Natural killer cell (primary cell): ENCODE measurements around the gene PLCXD1. TPM values are rescaled to one million over a fixed set of nuclear protein-coding genes. Genes with fewer than 3 reads are reported as not detected.

Source experiments
- ATAC-seq, 3 donors: fragments of 150-1000 bp in 2 of 3; fragments of 200-7000 bp in 1 of 3; cut with Tn5 transposase; 1 replicate in 1 of 3; 2 replicates in 2 of 3; pipeline ENCODE4 v1.10.0; 2021; ENCODE audit warnings: mild to moderate bottlenecking in 2 of 3, moderate library complexity in 2 of 3
- DNase-seq, 2 donors: peaks; one replicate each; pipeline versions ENCODE4 v3.0.0 to v3.0.0-alpha.2; 2013 to 2021; ENCODE audit warnings: mixed read lengths in 1 of 2
- H3K27ac ChIP-seq: one replicate; pipeline ENCODE4 v1.5.1; 2013; ENCODE audit warnings: mild to moderate bottlenecking, low read length
- H3K27me3 ChIP-seq: one replicate; pipeline ENCODE4 v1.6.1; 2013; ENCODE audit warnings: low read length; ENCODE audit not compliant: control insufficient read depth, insufficient read depth
- H3K36me3 ChIP-seq: one replicate; pipeline ENCODE4 v1.6.1; 2013; ENCODE audit warnings: low read length; ENCODE audit not compliant: control insufficient read depth, insufficient read depth
- H3K4me1 ChIP-seq: one replicate; pipeline ENCODE4 v1.6.1; 2013; ENCODE audit warnings: low read length; ENCODE audit not compliant: control insufficient read depth, insufficient read depth
- H3K4me3 ChIP-seq: one replicate; pipeline ENCODE4 v1.5.1; 2013; ENCODE audit warnings: low read length
- H3K9me3 ChIP-seq: one replicate; pipeline ENCODE4 v1.6.1; 2013; ENCODE audit warnings: low read length; ENCODE audit not compliant: control insufficient read depth, insufficient read depth
- H3K27ac Mint-ChIP-seq, 2 donors: one replicate each; pipeline ENCODE4 v1.8.0; 2022; ENCODE audit warnings: mild to moderate bottlenecking in 2 of 2, mixed read lengths in 2 of 2, moderate library complexity in 1 of 2
- H3K27me3 Mint-ChIP-seq, 2 donors: one replicate each; pipeline ENCODE4 v1.8.0; 2022; ENCODE audit warnings: low read depth in 2 of 2, mixed read lengths in 2 of 2
- H3K36me3 Mint-ChIP-seq: one replicate; pipeline ENCODE4 v1.8.0; 2022; ENCODE audit warnings: mixed read lengths
- H3K4me1 Mint-ChIP-seq, 2 donors: one replicate each; pipeline ENCODE4 v1.8.0; 2022; ENCODE audit warnings: mixed read lengths in 2 of 2
- H3K4me3 Mint-ChIP-seq: one replicate; pipeline ENCODE4 v1.8.0; 2022; ENCODE audit warnings: mild to moderate bottlenecking, moderate library complexity, mixed read lengths
- H3K9me3 Mint-ChIP-seq, 2 donors: one replicate each; pipeline ENCODE4 v1.8.0; 2022; ENCODE audit warnings: mixed read lengths in 2 of 2
- WGBS: methylation state at CpG from one replicate; pipeline ENCODE4 v1.1.7; 2013; ENCODE audit warnings: missing lambda C conversion rate; ENCODE audit not compliant: insufficient coverage; 5-methylcytosine and 5-hydroxymethylcytosine counted together
- intact Hi-C: fragments of 100-400 bp; cut with micrococcal nuclease; formaldehyde crosslinking; loops from one replicate; pipeline ENCODE4 v1.14.2; 2022
- total RNA-seq, 4 donors: library from RNA; stranded (reverse); fragments of 120-200 nt in 1 of 4; gene quantifications; one replicate each; pipeline versions ENCODE4 v1.2.3 to v1.2.4, GENCODE V29; 2013 to 2022
- TF ChIP-seq, protein P1 (sequence below): fragments of 200-600 bp; IDR thresholded peaks from one replicate; pipeline ENCODE4 v1.8.0; 2022; ENCODE audit warnings: antibody characterized with exemption

PLCXD1 gene
- total RNA-seq, 3 donors from 2014 or later (not counting 1 experiment from before 2014, with no cell fraction given): 16.3 to 20.9 (median 16.6) TPM

DNA sequence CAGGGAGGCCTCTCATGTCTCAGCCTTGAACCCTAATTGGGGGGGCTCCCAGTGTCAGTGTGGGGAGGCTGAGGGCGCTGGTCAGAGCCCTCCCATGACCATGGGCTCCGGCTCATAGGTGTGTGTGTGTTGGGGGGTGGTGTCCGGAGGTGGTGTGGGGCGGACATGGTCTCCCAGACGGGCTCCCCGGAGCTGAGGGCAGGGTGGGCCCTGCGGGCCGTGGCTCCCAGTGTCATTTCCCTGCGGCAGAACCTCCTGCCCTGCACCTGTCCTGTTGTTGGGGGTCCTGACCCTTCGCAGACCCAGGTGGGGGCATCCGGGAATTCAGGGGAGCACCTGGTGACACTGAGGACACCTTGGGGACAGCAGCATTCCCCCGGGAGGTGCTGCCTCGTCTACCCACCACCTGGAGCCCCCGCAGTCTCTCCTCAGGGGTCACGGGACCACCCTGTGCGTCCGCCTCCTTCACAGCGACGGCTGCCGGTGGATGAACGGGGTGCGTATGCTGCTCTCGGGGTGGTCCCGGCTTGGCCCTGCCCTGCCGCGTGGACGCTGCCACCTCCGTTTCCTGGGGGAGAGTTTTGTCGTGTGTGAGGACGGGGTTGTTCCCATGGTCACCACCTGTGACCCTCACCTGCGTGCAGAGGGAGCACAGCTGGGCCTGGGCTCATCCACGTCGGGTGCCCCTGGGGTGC, 51.9 kb downstream of the PLCXD1 start:
- ATAC-seq: no peak
- intact Hi-C loops: no loop called here
- no peaks in the 10 kb centered on the region for H3K36me3 Mint-ChIP-seq
- WGBS: 94% methylated on average over 33 of the region's 33 CpGs
- TF ChIP-seq, protein P1, sequence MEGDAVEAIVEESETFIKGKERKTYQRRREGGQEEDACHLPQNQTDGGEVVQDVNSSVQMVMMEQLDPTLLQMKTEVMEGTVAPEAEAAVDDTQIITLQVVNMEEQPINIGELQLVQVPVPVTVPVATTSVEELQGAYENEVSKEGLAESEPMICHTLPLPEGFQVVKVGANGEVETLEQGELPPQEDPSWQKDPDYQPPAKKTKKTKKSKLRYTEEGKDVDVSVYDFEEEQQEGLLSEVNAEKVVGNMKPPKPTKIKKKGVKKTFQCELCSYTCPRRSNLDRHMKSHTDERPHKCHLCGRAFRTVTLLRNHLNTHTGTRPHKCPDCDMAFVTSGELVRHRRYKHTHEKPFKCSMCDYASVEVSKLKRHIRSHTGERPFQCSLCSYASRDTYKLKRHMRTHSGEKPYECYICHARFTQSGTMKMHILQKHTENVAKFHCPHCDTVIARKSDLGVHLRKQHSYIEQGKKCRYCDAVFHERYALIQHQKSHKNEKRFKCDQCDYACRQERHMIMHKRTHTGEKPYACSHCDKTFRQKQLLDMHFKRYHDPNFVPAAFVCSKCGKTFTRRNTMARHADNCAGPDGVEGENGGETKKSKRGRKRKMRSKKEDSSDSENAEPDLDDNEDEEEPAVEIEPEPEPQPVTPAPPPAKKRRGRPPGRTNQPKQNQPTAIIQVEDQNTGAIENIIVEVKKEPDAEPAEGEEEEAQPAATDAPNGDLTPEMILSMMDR: no peak
- Histone ChIP-seq H3K4me1 (peaks cover 16% of the 10 kb centered on the region), H3K27ac (no peak overlapping the region), H3K36me3 (peaks cover 3% of the 10 kb centered on the region), H3K27me3 (peaks cover 14% of the 10 kb centered on the region), H3K9me3 (no peaks in the 10 kb centered on the region), H3K4me3 (no peak overlapping the region)
- H3K9me3 Mint-ChIP-seq: no peaks in the 10 kb centered on the region
- no peak overlapping the region for H3K4me3 Mint-ChIP-seq
- DNase-seq: no peak
- H3K4me1 Mint-ChIP-seq: no peaks in the 10 kb centered on the region
- H3K27me3 Mint-ChIP-seq: no peaks in the 10 kb centered on the region
- no peak overlapping the region for H3K27ac Mint-ChIP-seq

DNA sequence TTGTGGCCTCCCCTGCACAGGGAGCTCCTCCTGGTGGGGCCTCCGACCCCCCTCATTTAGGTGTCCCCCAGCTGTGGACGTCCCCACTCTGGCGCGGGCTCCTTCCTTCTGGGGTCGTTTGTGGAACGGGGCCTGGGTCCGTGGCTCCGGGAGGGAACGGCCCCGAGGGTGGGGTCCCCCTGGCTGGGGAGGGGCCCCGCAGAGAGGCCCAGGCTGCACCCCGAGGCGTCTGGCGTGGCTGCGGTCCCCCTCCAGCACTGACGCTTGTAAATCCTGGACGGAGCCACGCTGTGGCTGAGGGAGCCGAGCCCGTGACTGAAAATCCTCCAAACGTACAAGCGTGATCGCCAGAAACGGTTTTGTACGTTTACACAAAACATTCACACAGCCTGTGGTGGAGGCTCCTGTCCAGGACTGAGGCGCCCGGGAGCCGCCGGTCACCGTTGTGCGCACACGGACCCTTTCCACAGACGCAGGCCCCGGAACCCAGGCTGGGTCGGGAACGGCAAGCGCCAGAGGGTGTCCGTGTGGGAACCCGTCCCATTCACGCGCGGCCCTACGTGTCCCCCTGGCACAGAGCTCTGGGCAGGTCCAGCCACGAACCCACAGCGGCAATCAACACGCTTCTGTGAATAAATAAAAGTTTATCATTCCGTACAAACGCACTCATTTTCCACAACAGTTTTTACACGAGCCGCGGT, 52.6 kb downstream of the PLCXD1 start:
- intact Hi-C loops: no loop called here
- H3K9me3 ChIP-seq: no peaks in the 10 kb centered on the region
- Mint-ChIP-seq H3K27me3 (no peaks in the 10 kb centered on the region), H3K4me3 (no peak overlapping the region), H3K4me1 (no peaks in the 10 kb centered on the region), H3K27ac (no peak overlapping the region), H3K9me3 (no peaks in the 10 kb centered on the region), H3K36me3 (no peaks in the 10 kb centered on the region)
- H3K4me3 ChIP-seq: no peak overlapping the region
- no peak for DNase-seq
- H3K27me3 ChIP-seq: peaks cover 14% of the 10 kb centered on the region
- H3K27ac ChIP-seq: no peak overlapping the region
- TF ChIP-seq, protein P1: no peak
- H3K4me1 ChIP-seq: peaks cover 16% of the 10 kb centered on the region
- H3K36me3 ChIP-seq: peaks cover 3% of the 10 kb centered on the region
- WGBS: 94% methylated on average over 51 of the region's 51 CpGs
- ATAC-seq: no peak

DNA sequence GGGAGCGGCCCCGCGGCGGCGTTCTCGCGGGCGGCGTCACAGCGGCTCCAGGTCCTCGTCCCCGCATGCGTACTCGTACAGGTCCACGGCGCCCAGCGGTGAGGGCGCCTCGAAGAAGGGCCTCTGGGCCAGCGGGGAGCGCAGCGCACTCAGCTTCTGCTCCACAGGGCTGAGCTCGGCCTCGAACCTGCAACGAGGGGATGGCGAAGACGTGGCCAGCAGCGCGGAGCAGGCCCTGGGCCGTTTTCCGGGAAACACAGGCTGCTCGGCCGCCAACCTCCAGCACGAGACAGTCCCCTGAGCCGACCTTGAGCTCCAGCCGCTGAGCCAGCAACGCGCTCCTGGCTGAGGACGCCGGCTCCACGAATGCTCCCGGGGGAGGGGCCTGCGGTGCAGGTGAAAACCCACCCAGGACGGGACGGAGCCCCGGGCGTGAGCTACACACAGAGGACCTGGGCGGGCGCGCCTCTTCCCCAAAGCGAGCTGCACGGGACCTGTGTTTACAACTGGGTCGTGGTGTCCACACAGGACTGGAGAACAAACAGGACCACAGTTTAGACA, 53.2 kb downstream of the PLCXD1 start:
- H3K9me3 ChIP-seq: no peaks in the 10 kb centered on the region
- Mint-ChIP-seq H3K4me3 (no peak overlapping the region), H3K4me1 (no peaks in the 10 kb centered on the region), H3K27ac (no peak overlapping the region), H3K27me3 (no peaks in the 10 kb centered on the region), H3K36me3 (no peaks in the 10 kb centered on the region), H3K9me3 (no peaks in the 10 kb centered on the region)
- H3K27me3 ChIP-seq: peaks cover 14% of the 10 kb centered on the region
- no peak for DNase-seq
- H3K36me3 ChIP-seq: peaks cover 3% of the 10 kb centered on the region
- H3K4me3 ChIP-seq: no peak overlapping the region
- TF ChIP-seq, protein P1: no peak
- WGBS: 97% methylated on average over 53 of the region's 53 CpGs
- peaks cover 16% of the 10 kb centered on the region for H3K4me1 ChIP-seq
- no peak for ATAC-seq
- no peak overlapping the region for H3K27ac ChIP-seq
- intact Hi-C loops: no loop called here
